H1 (cell line): ENCODE data around the gene MKX.
A peak's percentile ranks its signal among the peaks of the same experiment; 100 is the strongest.

ENCODE experiments used
- ATF3 ChIP-seq: IDR thresholded peaks from 2 replicates; pipeline ENCODE4 v1.6.1; 2011; ENCODE audit warnings: low read depth, mild to moderate bottlenecking, low read length; ENCODE audit not compliant: insufficient read depth
- CTCF ChIP-seq, 3 experiments: IDR thresholded peaks; 1 replicate in 2 of 3; 2 replicates in 1 of 3; pipeline versions ENCODE4 v1.5.1 to v1.6.1; 2011; ENCODE audit warnings: low read length in 3 of 3, mild to moderate bottlenecking in 3 of 3, inconsistent platforms in 2 of 3, low read depth in 1 of 3, moderate library complexity in 1 of 3; ENCODE audit not compliant: insufficient read depth in 1 of 3; ENCODE audit errors: control extremely low read depth in 1 of 3
- KDM5A ChIP-seq: fragments of 200-600 bp; IDR thresholded peaks from 2 replicates; pipeline ENCODE4 v1.7.1; 2012; ENCODE audit warnings: mild to moderate bottlenecking, low read length, inconsistent platforms, mixed read lengths
- POLR2A ChIP-seq, 2 experiments: IDR thresholded peaks; 1 replicate in 1 of 2; 2 replicates in 1 of 2; pipeline ENCODE4 v1.6.1; 2011; ENCODE audit warnings: low read depth in 2 of 2, low read length in 2 of 2, mild to moderate bottlenecking in 2 of 2; ENCODE audit errors: control extremely low read depth in 1 of 2
- POLR2AphosphoS5 ChIP-seq: IDR thresholded peaks from 2 replicates; pipeline ENCODE4 v1.6.1; 2011; ENCODE audit warnings: low read depth, low read length
- RFX5 ChIP-seq: IDR thresholded peaks from 2 replicates; pipeline ENCODE4 v1.6.1; 2011; ENCODE audit warnings: low read depth, low read length, improper control_type of control experiment, borderline replicate concordance
- SIN3A ChIP-seq, 2 experiments: IDR thresholded peaks in 1 of 2; conservative IDR thresholded peaks in 1 of 2; 2 replicates each; pipeline ENCODE4 v1.6.1; 2011 to 2012; ENCODE audit warnings: low read length in 2 of 2, improper control_type of control experiment in 1 of 2, low read depth in 1 of 2, mild to moderate bottlenecking in 1 of 2
- USF2 ChIP-seq: IDR thresholded peaks from 2 replicates; pipeline ENCODE4 v1.6.1; 2011; ENCODE audit warnings: low read length, improper control_type of control experiment
- ZNF274 ChIP-seq: IDR thresholded peaks from 2 replicates; pipeline ENCODE4 v1.7.0; 2012; ENCODE audit warnings: low read length, borderline replicate concordance; ENCODE audit errors: extremely low read depth

GRCh38 chr10:27783660-27784059, 38.0 kb upstream of the MKX start:
- TF ChIP-seq POLR2A (IDR thresholded peaks at IDR 0.05; ENCODE audit: control extremely low read depth in 1 of 2, low read depth in 2 of 2, low read length in 2 of 2) (no peak), CTCF (IDR thresholded peaks at IDR 0.05; ENCODE audit: control extremely low read depth in 1 of 3, insufficient read depth in 1 of 3, low read depth in 1 of 3, low read length in 3 of 3) (peak; percentile 11 to 76 (median 73)), SIN3A (conservative IDR thresholded peaks at IDR 0.05 in 1 of 2, IDR thresholded peaks at IDR 0.05 in 1 of 2; ENCODE audit: low read depth in 1 of 2, low read length in 2 of 2) (no peak), ATF3 (no peak), USF2 (no peak), POLR2AphosphoS5 (no peak), RFX5 (no peak), ZNF274 (no peak), KDM5A (no peak)
